MM.1S (cell line): ENCODE data around the gene DCLK1.

Source experiments
- DNase-seq: peaks from one replicate; pipeline ENCODE4 v3.0.0-alpha.2; 2015
- H2AFZ ChIP-seq: fragments of 300-600 bp; sonication (generic); 2 replicates; pipeline ENCODE4 v1.6.0; 2016; ENCODE audit warnings: antibody characterized with exemption, low read length
- H3F3A ChIP-seq: fragments of 300-600 bp; sonication (generic); 2 replicates; pipeline ENCODE4 v1.6.1; 2016; ENCODE audit warnings: mild to moderate bottlenecking, antibody characterized with exemption, low read length, moderate library complexity, mixed read lengths; ENCODE audit not compliant: insufficient read depth
- H3K27ac ChIP-seq: fragments of 300-600 bp; sonication (generic); 2 replicates; pipeline ENCODE4 v1.5.1; 2016; ENCODE audit warnings: mild to moderate bottlenecking, low read length
- H3K27me3 ChIP-seq: fragments of 300-600 bp; sonication (generic); replicated peaks from 2 replicates; pipeline ENCODE4 v1.6.0; 2016; ENCODE audit warnings: low read length; ENCODE audit not compliant: insufficient read depth
- H3K36me3 ChIP-seq: fragments of 300-600 bp; sonication (generic); replicated peaks from 2 replicates; pipeline ENCODE4 v1.6.1; 2016; ENCODE audit warnings: mild to moderate bottlenecking, low read length, mixed read lengths; ENCODE audit not compliant: insufficient read depth
- H3K4me1 ChIP-seq: fragments of 300-600 bp; sonication (generic); 2 replicates; pipeline ENCODE4 v1.6.1; 2016; ENCODE audit warnings: low read length, mixed read lengths
- H3K4me2 ChIP-seq: fragments of 300-600 bp; sonication (generic); 2 replicates; pipeline ENCODE4 v1.6.0; 2016; ENCODE audit warnings: low read depth, low read length
- H3K4me3 ChIP-seq: fragments of 300-600 bp; sonication (generic); 2 replicates; pipeline ENCODE4 v1.5.1; 2016; ENCODE audit warnings: low read length, mixed read lengths
- H3K79me2 ChIP-seq: fragments of 300-600 bp; sonication (generic); 2 replicates; pipeline ENCODE4 v1.6.1; 2016; ENCODE audit warnings: mixed run types, low read length, mixed read lengths
- H3K9ac ChIP-seq: fragments of 300-600 bp; sonication (generic); 2 replicates; pipeline ENCODE4 v1.6.1; 2016; ENCODE audit warnings: low read length, mixed read lengths
- H3K9me2 ChIP-seq: fragments of 300-600 bp; sonication (generic); replicated peaks from 2 replicates; pipeline ENCODE4 v1.6.1; 2016; ENCODE audit warnings: mild to moderate bottlenecking, low read length, mixed read lengths; ENCODE audit not compliant: insufficient read depth
- H3K9me3 ChIP-seq: fragments of 300-600 bp; sonication (generic); replicated peaks from 2 replicates; pipeline ENCODE4 v1.6.1; 2016; ENCODE audit warnings: mild to moderate bottlenecking, low read length, mixed read lengths; ENCODE audit not compliant: insufficient read depth
- H4K20me1 ChIP-seq: fragments of 300-600 bp; sonication (generic); 2 replicates; pipeline ENCODE4 v1.6.1; 2016; ENCODE audit warnings: mild to moderate bottlenecking, low read length, moderate library complexity, mixed read lengths; ENCODE audit not compliant: insufficient read depth
- EZH2 ChIP-seq: fragments of 300-600 bp; sonication (generic); optimal IDR thresholded peaks from 2 replicates; pipeline ENCODE3; 2017; ENCODE audit warnings: low read depth, mild to moderate bottlenecking, antibody characterized with exemption, low read length, mixed read lengths
- EZH2phosphoT487 ChIP-seq: fragments of 300-600 bp; sonication (generic); IDR thresholded peaks from 2 replicates; pipeline ENCODE4 v1.6.1; 2018; ENCODE audit warnings: antibody characterized with exemption, low read length
- TF ChIP-seq, protein P1 (sequence below): fragments of 300-600 bp; sonication (generic); IDR thresholded peaks from 2 replicates; pipeline ENCODE4 v1.5.1; 2016; ENCODE audit warnings: antibody characterized with exemption, low read length, mixed read lengths

The DCLK1 gene

DNA sequence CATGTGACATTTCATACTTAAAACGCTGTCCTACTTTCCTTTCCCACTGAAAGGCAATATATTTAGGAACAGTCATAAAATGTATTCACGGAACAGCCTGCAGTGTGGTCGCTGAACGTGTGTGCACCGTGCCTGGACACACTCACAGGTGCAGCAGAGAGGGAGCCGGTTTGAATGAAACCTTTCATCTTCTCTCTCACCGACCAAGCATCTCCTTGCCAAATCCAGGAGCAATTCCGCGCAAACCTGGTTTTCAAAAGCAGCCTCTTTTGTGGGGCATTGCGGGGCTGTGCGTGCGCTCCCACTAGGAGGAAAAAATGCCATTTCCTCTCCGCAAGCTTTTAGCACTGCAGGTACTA lies 1.0 kb downstream of the DCLK1 start:
- Histone ChIP-seq H3K27ac (no peak overlapping the region), H3K79me2 (no peaks in the 10 kb centered on the region), H3K4me3 (no peak overlapping the region), H2AFZ (no peak overlapping the region), H3K9me2 (no peaks in the 10 kb centered on the region), H4K20me1 (no peaks in the 10 kb centered on the region), H3K36me3 (no peaks in the 10 kb centered on the region), H3F3A (no peaks in the 10 kb centered on the region), H3K9me3 (no peaks in the 10 kb centered on the region), H3K27me3 (no peaks in the 10 kb centered on the region), H3K4me1 (no peaks in the 10 kb centered on the region), H3K9ac (no peak overlapping the region), H3K4me2 (no peak overlapping the region)
- no peak for TF ChIP-seq EZH2
- TF ChIP-seq, protein P1, sequence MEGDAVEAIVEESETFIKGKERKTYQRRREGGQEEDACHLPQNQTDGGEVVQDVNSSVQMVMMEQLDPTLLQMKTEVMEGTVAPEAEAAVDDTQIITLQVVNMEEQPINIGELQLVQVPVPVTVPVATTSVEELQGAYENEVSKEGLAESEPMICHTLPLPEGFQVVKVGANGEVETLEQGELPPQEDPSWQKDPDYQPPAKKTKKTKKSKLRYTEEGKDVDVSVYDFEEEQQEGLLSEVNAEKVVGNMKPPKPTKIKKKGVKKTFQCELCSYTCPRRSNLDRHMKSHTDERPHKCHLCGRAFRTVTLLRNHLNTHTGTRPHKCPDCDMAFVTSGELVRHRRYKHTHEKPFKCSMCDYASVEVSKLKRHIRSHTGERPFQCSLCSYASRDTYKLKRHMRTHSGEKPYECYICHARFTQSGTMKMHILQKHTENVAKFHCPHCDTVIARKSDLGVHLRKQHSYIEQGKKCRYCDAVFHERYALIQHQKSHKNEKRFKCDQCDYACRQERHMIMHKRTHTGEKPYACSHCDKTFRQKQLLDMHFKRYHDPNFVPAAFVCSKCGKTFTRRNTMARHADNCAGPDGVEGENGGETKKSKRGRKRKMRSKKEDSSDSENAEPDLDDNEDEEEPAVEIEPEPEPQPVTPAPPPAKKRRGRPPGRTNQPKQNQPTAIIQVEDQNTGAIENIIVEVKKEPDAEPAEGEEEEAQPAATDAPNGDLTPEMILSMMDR, result no peak
- no peak for TF ChIP-seq EZH2phosphoT487
- DNase-seq, result no peak

DNA sequence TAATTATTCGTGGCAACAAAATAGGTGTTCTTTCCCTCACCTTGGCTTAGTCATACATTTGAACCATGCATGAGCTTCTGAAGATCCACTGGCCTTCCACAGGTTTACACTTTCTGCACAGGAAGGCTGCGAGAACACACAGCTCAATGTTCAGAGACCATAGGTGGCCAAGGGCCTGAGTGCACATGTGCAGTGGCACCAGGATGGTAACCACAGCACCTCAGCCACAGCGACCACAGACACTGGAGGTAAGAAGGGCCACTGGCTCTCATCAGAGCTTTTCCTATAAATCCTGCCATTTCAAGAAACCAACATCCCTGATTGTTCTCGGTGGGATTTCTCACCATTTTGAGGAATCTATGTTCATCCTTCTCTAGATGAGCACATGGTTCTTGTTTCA lies 1.6 kb downstream of the DCLK1 start:
- no peak overlapping the region for H3K4me3 ChIP-seq
- no peaks in the 10 kb centered on the region for H3K9me2 ChIP-seq
- no peak overlapping the region for H3K27ac ChIP-seq
- no peak overlapping the region for H3K9ac ChIP-seq
- no peak overlapping the region for H3K4me2 ChIP-seq
- no peak for DNase-seq
- TF ChIP-seq, protein P1, result no peak
- no peak for TF ChIP-seq EZH2phosphoT487
- TF ChIP-seq EZH2, result no peak
- H3K9me3 ChIP-seq, result no peaks in the 10 kb centered on the region
- H3K36me3 ChIP-seq, result no peaks in the 10 kb centered on the region
- H3F3A ChIP-seq, result no peaks in the 10 kb centered on the region
- no peaks in the 10 kb centered on the region for H4K20me1 ChIP-seq
- no peak overlapping the region for H2AFZ ChIP-seq
- H3K4me1 ChIP-seq, result no peaks in the 10 kb centered on the region
- H3K79me2 ChIP-seq, result no peaks in the 10 kb centered on the region
- no peaks in the 10 kb centered on the region for H3K27me3 ChIP-seq

GRCh38 chr13:36126491-36126890 lies 4.7 kb downstream of the DCLK1 start:
- Histone ChIP-seq H2AFZ (no peak overlapping the region), H3K4me3 (no peak overlapping the region), H3K9me2 (no peaks in the 10 kb centered on the region), H3K4me2 (no peak overlapping the region), H3K4me1 (no peaks in the 10 kb centered on the region), H3K27ac (no peak overlapping the region), H3K9me3 (no peaks in the 10 kb centered on the region), H3K36me3 (no peaks in the 10 kb centered on the region), H3K79me2 (no peaks in the 10 kb centered on the region), H3K27me3 (no peaks in the 10 kb centered on the region), H3K9ac (no peak overlapping the region), H4K20me1 (no peaks in the 10 kb centered on the region), H3F3A (no peaks in the 10 kb centered on the region)
- DNase-seq, result no peak
- TF ChIP-seq, protein P1, result no peak
- TF ChIP-seq EZH2 (no peak), EZH2phosphoT487 (no peak)

- H3K4me1 ChIP-seq, result no peaks in the 10 kb centered on the region
- no peaks in the 10 kb centered on the region for H4K20me1 ChIP-seq
- DNase-seq, result no peak
- no peak for TF ChIP-seq EZH2
- no peak for TF ChIP-seq EZH2phosphoT487
- TF ChIP-seq, protein P1, result no peak
- no peaks in the 10 kb centered on the region for H3K36me3 ChIP-seq
- H3K9me3 ChIP-seq, result no peaks in the 10 kb centered on the region
- H3K9me2 ChIP-seq, result no peaks in the 10 kb centered on the region
- no peak overlapping the region for H3K9ac ChIP-seq
- no peak overlapping the region for H2AFZ ChIP-seq
- H3F3A ChIP-seq, result no peaks in the 10 kb centered on the region
- H3K79me2 ChIP-seq, result no peaks in the 10 kb centered on the region
- no peak overlapping the region for H3K4me3 ChIP-seq
- H3K27ac ChIP-seq, result no peak overlapping the region
- H3K27me3 ChIP-seq, result no peaks in the 10 kb centered on the region
- H3K4me2 ChIP-seq, result no peak overlapping the region
These were observed 5.3 kb downstream of the DCLK1 start for GRCh38 chr13:36125841-36126240.
